ENCODE results near the gene PTEN.

Gene PTEN

DNA sequence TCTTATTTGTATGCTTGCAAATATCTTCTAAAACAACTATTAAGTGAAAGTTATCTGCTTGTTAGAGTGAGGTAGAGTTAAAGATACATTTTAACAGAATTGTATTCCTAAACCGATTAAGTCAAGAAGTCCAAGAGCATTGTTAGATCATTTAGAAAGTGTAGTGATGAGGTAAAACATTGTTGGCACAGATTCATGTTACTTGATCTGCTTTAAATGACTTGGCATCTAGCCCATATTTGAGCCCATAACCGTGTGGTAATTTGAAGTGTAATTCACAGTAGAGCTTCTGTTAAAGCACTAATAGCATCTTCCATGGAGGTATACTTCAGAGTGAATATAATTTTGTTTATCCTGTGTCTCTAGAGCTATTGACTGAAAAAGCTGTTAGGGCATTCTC lies 62.1 kb downstream of the PTEN start:
- no peak for DNase-seq

DNA sequence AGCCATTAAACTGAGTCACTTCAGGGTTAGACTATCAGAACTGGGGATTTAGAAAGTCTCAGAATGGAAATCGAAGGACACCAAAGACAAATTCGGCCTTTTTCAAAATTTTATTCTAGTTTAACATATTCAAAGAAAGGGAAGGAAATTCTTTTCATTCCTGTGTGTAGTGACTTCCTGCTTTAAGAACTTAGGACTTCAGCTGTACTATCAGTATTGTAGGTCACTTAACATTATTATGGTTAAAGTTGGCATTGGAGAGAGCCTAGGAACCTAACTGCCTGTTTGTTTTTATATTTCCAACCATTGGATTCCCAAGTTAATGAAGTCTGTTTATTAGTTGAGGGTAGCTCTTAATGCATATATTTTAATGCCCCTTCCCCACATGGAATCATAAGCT lies 63.7 kb downstream of the PTEN start:
- no peak for DNase-seq

DNA sequence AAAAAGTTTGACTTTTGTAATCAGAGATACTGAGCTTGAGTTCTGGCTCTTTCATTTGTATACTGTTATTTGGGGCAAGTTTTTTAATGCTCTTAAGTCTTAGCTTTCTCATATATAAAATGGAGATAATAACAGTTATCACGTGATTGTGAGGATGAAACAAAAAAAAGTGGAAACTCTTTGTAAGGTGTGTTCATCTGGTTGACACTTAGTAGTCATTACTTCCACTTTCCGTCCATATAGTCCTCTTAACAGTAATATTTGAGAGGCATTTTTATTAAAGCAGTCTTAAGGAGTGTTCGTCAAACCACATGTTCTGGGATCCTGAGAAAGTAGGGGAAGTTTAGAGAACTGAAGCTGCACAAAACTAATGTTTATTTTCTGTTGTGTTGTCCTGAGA lies 65.6 kb downstream of the PTEN start:
- no peak for DNase-seq

DNA sequence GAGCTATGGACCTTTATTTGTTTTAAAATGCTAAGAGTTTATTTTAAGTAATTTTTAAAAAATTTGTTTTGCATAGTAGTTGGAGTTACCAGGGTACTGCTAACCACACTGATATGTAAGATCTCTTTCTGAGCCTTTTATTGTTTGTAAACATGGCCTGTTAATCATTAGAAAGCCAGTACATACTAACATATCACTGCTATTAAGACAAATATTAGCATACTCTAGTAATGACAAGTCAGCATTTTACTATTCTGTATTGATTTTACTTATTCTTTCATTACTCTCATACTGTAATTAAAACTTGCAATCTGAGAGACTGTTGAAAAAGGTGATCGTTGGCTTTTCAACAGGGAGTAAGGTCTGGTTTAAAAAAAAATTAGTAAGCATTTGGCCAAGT lies 66.7 kb downstream of the PTEN start:
- DNase-seq: no peak

DNA sequence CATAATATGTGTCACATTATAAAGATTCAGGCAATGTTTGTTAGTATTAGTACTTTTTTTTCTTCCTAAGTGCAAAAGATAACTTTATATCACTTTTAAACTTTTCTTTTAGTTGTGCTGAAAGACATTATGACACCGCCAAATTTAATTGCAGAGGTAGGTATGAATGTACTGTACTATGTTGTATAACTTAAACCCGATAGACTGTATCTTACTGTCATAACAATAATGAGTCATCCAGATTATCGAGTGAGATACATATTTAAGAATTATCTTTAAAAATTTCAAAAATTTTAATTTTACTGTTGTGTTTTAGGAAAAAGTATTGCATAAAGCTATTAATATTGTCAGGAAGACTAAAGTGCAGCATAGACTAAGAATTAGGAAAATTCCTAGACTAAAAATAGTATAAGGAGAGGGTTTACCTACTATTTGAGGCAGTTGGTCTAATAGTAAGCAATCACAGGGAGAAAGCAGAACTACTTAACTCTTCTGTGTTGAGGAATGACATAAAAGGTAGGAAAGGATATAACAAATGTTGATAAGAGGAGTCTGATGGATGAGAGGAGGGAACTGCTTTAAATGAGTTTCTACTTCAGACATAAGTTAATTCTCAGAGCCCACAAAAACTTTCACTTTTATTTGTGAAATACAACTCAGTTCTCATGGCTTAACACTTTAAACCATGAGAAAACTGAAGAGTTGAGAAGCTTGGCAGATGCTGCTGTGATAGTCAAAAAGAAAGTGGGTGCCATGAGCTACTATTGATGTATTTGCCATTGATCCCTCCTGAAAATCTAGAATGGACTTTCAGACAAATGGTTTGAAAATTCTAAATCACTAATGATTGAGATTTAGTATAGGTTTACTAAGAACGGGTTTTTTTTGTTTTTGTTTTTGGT lies 67.8 kb downstream of the PTEN start:
- DNase-seq: no peak

DNA sequence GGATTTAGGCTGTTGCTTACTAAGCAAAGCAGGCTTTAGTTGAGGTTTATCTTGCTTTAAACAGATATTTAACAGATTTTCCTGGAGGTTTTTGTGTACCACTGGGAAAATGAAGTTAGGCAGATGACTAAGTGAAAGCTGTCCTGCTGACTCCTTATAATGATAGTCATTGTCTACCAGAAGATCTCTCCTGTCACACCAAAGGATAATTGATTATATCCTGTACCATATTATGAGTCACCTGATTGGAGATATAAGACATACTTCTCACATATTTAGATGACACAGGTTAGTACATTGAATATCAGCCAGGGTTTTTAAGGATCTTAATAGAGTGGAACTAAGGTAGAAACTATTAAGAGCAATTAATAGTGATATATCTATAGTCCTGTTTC lies 68.4 kb downstream of the PTEN start:
- DNase-seq: no peak

DNA sequence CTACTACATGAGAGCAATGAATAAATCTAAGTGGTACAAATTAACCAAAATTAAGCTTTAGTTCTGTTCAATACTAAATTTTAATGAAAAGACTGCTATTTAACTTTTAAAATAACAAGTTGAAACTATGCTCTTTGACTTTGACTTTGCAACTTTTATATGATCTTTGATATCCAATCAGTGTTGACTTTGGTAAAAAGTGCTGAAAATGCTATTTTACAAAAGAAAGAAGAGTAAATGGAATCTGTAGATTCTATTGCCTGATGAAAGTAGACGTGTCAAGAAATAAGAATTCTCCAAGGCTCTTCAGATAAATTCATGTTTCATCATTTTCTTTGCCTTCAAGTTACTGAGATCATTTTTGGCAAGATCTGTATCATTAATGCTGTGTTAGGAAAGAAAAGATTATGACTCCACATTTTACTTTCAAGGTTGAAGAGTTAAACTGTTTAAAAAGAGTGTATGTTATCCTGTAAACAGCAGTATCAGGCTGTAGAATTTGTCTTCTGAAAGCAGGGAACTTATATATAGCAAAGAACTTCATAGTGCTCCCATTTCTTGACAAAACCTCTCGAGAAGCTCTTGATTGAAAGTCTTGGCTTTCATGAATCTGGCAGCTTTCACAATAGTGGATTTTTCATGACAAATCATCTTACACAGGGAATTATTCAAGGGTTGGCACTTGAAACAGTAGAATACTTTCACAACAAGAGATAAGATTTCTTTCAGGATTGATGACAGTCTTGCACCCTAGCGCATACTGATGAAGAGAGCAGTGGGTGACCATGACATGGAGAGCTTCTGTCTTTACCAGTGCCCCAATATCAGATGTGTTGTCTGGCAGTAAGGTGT lies 72.1 kb downstream of the PTEN start:
- no peak for DNase-seq

DNA sequence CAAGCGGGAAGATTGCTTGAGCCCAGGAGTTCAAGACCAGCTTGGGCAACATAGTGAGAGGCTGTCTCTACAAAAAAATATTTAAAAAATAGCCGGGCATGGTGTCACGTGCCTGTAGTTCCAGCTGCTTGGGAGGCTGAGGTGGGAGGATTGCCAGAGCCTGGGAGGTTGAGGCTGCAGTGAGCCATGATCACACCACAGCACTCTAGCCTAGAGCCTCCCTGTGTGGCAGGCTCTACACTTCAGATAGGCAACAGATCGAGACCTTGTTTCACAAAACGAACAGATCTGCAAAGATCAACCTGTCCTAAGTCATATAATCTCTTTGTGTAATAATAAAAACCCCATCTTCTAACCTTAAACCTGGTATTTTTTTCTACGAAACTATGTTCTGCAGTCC lies 76.8 kb downstream of the PTEN start:
- DNase-seq: no peak

DNA sequence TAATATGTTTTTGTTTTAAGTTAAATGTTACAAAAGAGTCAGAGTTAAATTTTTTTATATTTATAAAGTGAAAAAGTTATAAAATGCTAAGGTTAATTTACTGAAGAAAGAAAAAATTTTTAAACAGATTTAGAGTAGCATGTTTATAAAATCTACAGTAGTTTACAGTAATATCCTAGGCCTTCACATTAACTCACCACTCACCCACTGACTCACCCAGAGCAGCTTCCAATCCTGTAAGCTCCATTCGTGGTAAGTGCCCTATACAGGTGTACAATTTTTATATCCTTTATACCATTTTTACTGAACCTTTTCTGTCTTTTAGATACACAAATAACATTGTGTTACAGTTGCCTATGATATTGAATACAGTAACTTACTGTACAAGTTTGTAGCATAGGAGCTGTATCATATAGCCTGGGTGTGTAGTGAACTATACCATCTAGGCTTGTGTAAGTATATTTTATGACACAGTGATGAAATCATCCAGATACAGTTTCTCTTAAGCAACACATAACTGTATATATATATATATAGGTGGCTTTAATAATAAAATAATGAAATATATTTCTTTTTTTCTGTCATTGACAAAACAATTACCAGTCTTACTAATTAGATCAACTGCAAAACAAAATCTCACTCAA lies 79.6 kb downstream of the PTEN start:
- DNase-seq: no peak

DNA sequence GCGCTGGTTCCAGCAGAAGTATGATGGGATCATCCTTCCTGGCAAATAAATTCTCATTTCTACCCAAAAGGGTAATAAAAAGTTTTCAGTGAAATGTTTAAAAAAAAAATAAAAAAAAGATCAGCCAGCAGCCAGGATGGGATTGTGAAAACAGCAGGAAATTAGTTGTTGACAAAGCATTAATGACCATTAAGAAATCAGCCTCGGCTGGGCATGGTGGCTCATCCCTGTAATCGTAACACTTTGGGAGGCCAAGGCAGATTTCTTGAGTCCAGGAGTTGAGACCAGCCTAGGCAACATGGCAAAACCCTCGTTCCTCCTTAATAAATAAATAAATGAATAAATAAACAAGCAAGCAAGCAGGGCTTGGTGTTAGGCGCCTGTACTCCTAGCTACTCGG lies 82.6 kb downstream of the PTEN start:
- DNase-seq: no peak

DNA sequence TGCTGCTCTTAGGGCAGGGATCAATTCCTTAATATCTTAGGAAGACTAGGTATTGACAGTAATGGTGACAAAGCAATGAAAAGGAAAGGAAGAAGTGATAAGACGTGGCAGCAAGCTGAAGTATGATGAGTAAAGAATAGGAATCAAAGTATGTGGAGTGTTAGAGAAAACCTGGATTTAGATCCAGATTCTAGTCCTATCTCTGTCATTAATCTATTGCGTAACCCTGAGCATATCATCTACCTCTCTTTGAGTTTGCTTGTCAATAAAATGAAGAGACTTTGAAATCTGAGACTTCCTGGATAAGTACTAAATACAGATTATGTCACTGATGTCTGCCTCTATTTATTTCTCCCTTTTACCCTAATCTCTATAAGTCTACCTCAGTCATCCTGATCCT lies 89.2 kb downstream of the PTEN start:
- no peak for DNase-seq

DNA sequence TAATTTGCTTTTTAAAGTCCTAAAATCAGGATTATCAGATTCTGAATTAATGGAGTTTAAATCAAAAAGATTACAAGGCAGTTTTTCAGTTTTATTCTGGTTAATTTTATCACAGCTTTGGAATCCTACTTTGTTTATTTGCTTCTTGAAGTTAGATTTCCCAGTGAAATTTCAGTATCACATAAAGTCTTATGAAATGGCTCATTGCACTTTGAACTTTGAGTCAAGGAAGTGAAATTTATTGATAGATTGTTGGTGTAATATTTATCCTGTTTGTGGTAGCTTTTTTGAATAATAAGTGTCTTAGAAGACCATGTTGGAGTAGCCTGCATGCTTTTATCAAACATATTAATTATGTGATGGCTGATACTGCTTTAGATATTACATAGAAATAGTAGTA lies 92.6 kb downstream of the PTEN start:
- no peak for DNase-seq

DNA sequence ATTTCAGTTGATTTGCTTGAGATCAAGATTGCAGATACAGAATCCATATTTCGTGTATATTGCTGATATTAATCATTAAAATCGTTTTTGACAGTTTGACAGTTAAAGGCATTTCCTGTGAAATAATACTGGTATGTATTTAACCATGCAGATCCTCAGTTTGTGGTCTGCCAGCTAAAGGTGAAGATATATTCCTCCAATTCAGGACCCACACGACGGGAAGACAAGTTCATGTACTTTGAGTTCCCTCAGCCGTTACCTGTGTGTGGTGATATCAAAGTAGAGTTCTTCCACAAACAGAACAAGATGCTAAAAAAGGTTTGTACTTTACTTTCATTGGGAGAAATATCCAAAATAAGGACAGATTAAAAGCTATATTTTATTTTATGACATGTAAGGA lies 94.3 kb downstream of the PTEN start:
- no peak for DNase-seq

DNA sequence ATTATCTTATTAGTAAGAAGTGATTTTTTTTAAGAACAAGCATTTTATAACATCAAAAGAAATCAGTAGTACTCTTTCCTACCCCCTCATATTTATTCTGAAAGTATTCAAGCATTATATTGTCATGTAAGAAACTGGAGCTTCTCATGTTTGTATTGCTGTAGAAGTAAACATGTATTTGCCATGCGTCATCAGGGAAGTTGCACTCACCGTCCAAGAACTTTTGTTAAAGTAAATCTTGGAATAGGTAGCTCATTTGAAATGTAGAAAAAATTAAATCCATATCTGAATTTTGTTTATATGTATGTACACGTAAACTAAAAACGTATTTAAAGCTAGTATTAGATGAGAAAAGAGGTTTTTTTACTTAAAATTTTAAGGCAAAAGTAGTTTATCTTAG lies 96.8 kb downstream of the PTEN start:
- DNase-seq: no peak

DNA sequence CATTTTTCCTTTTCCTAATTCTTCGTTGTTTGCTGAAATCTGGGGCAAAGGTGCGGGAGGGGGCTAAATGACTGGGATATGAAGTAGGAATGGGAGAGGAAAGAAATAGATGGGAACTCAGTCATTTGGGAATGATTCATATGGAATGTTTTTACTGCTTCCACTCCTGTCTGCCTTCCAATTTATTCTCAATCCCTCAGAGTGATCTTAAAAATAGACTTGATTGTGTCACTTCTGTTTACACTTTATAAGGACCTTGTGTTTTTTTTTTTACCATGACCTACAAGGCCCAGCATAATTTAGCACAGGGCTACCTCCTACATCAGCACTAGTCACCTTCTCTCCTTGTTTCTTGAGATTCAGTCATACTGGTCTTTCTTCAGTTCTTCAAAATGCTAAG lies 97.9 kb downstream of the PTEN start:
- DNase-seq: no peak

DNA sequence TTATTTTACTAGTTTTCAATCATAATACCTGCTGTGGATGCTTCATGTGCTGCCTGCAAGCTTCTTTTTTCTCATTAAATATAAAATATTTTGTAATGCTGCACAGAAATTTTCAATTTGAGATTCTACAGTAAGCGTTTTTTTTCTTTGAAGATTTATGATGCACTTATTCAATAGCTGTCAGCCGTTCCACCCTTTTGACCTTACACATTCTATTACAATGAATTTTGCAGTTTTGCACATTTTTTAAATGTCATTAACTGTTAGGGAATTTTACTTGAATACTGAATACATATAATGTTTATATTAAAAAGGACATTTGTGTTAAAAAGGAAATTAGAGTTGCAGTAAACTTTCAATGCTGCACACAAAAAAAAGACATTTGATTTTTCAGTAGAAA lies 103.0 kb downstream of the PTEN start:
- DNase-seq: no peak

DNA sequence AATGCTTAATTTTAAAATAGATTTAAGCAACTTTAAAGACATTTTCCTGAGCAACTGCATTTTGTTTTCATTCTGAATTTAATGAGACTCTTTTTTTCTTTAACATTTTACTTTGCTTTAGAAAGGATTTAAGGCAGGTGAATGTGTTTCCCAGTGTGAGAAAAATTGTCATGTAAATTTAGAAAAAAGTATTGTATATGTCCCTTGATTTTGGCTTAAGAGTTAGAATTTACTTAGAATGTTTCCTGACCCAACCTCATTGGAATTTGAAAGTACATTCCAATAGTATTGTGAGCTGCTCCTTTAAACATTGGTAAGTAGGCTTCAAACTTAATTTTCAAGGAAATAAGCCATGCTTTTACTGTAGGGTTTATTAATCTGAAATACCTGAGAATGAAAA lies 110.2 kb downstream of the PTEN start:
- no peak for DNase-seq

DNA sequence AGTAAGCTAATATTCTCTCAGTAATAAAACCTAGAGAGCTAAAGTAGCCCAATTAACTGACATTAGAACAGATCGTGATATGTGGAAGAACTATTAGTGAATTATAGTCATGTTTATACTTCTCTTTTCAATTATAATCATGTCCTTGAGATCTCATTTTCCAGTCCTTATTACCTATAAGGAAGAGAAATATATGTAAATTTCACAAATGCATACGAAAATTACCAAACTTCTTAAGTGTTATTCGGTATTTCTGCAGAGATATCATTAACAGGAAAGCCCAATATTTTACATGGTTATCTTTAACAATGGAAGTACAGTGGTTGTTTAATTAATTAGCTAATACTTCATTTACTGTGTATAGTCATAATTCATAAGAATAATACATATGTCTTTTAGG lies 110.7 kb downstream of the PTEN start:
- DNase-seq: no peak

DNA sequence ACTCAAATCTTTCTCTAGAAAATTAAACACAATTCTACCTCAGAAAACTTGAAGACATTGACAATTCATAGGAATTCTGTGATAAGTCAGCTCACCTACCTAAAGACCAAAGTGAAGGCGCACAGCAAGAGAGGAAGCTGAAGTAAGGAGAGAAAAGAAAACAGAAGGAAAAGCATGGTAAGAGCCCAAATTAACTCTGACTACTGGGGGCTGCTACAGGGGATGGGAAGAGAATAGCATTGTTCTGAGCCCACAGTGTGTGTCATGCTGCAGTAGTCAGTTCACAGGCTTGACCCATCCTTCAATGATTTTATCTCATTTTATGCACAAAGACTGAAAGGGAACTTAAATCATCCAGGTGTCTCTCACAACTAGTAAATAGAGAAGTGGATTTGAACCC lies 111.3 kb downstream of the PTEN start:
- DNase-seq: no peak

DNA sequence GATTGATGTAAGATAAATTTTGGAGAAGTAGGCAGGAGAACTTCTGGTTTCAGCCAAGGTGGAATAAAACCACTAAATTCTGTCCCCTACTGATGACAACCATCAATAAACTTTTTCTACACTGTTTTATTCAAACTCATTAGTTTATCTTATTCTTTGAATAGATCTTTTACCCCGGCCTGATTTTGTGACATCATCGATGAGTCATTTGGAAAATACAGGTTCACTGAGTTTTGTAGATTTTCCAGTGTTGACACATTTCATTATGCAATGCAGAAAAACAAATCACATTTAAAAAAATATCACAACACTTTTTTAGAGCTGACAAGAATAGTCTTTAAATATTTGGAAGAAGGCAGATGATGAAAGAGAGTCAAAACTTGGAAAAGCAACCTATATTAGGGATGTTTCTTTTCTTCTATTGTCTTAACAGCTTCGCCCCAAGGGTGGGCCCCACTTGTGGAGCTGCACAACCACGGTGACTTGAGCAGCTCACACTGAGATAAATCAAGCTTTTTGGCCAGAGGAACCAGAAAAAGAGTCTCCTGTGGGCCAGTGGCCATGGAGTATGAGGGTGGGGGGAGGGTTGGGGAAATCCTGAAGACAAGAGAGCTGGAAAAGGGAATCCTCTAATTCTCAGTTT lies 112.8 kb downstream of the PTEN start:
- DNase-seq: no peak

DNA sequence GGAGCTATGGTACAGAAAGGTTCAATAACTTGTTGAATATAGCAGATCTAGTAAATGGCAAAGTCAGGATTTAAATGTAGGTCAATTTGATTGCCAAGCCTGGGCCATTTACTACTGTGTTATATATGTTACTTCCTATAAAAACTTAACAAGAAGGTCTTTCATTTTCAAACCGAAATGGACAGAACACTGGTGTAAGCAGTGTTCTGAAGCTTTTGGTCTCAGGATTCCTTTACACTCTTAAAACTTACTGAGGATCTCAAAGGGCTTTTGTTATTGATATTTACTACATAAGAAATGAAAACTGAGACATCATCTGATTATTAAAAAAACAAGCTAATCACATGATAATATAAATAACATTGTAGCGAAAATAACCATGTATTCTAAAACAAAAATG lies 114.7 kb downstream of the PTEN start:
- no peak for DNase-seq

DNA sequence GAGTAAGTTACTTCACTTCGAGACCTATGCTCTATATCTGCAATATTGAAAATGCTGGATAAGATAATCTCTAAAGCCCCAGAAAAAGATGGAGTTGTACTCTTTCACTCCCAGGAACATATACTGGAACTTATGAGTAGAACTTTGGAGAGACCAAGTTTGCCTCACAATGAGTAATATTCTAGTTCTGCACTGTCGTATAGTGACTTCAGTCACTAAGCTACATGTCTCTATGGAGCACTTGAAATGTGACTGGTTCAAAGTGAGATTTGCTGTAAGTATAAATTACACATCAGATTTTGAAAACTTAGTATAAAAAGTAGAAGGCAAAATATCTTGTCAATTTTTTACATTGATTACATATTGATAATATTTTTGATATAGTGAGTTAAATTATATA lies 116.4 kb downstream of the PTEN start:
- no peak for DNase-seq

DNA sequence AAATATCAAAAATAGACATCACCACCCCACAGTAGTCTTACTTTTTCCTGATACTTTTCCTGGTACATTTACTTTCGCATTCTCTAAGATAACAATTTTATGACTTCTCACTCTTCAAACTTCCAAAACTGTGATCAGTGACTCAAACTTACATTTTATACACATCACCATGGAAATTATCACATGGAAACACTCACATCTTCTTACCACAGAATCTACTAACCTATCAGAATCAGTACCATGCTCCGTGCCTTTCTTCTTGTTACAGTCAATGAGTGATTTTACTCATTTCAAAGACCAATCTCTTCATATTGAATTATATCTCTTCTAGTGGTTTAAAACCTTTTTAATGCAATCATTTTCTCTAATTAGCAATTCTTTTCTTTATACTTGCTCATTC lies 120.3 kb downstream of the PTEN start:
- no peak for DNase-seq

All from activated effector memory CD4-positive, alpha-beta T cell treated with anti-CD3 and anti-CD28 coated beads, Interleukin-2, amount 50 U/mL, for 16 hours (primary cell).